Gastrocnemius medialis (tissue), 4 donors: ENCODE measurements around the gene SLC25A23.

Experiments
- CTCF ChIP-seq, 5 experiments: fragments of 450-650 bp in 3 of 5; fragments of 200-600 bp in 2 of 5; sonication (generic) in 2 of 5; IDR thresholded peaks in 4 of 5; conservative IDR thresholded peaks in 1 of 5; 1 replicate in 4 of 5; 2 replicates in 1 of 5; pipeline ENCODE4 v1.5.1; 2016 to 2019; ENCODE audit warnings: antibody characterized with exemption in 5 of 5, mild to moderate bottlenecking in 3 of 5, moderate library complexity in 3 of 5
- POLR2A ChIP-seq, 2 donors: fragments of 450-650 bp; IDR thresholded peaks; one replicate each; pipeline ENCODE4 v1.6.1; 2017; ENCODE audit warnings: antibody characterized with exemption in 2 of 2, mild to moderate bottlenecking in 2 of 2, moderate library complexity in 2 of 2

- peak in 3 of 5 experiments; percentile 24 to 42 (median 41) for TF ChIP-seq CTCF (IDR thresholded peaks at IDR 0.05 in 4 of 5, conservative IDR thresholded peaks at IDR 0.05 in 1 of 5)
- TF ChIP-seq POLR2A (IDR thresholded peaks at IDR 0.05): no peak
Measured at GRCh38 chr19:6412447-6413091, 47.0 kb downstream of the SLC25A23 start.
